GM12878 (cell line): Measurements from ENCODE around the gene NAV2.

Experiments
- CBFB ChIP-seq: IDR thresholded peaks from 2 replicates; pipeline ENCODE4 v1.6.1; 2016; ENCODE audit warnings: antibody characterized with exemption, low read depth
- CHD4 ChIP-seq: fragments of 200-600 bp; sonication (generic); IDR thresholded peaks from 2 replicates; pipeline ENCODE4 v1.6.1; 2016; ENCODE audit warnings: mild to moderate bottlenecking
- CREM ChIP-seq: IDR thresholded peaks from 2 replicates; pipeline ENCODE4 v1.6.1; 2014; ENCODE audit warnings: antibody characterized with exemption, low read depth
- HCFC1 ChIP-seq: fragments of 150-350 bp; IDR thresholded peaks from 2 replicates; pipeline ENCODE4 v1.6.1; 2014; ENCODE audit warnings: low read length
- IKZF1 ChIP-seq: fragments of 450-650 bp; conservative IDR thresholded peaks from 2 replicates; pipeline ENCODE4 v1.6.1; 2017; ENCODE audit warnings: antibody characterized with exemption, mild to moderate bottlenecking
- POLR2A ChIP-seq: IDR thresholded peaks from 2 replicates; pipeline ENCODE4 v1.6.1; 2011; ENCODE audit warnings: low read depth, mild to moderate bottlenecking, low read length
- RBBP5 ChIP-seq: fragments of 200-600 bp; sonication (generic); conservative IDR thresholded peaks from 2 replicates; pipeline ENCODE4 v1.6.1; 2016
- SMAD1 ChIP-seq: fragments of 450-650 bp; IDR thresholded peaks from 2 replicates; pipeline ENCODE4 v1.6.1; 2018; ENCODE audit warnings: mild to moderate bottlenecking, low read depth; ENCODE audit not compliant: partially characterized antibody
- SREBF2 ChIP-seq: IDR thresholded peaks from 2 replicates; pipeline ENCODE4 v1.6.1; 2012; ENCODE audit warnings: mild to moderate bottlenecking, low read length
- TF ChIP-seq, protein P1 (sequence below), 3 experiments: IDR thresholded peaks in 2 of 3; conservative IDR thresholded peaks in 1 of 3; 2 replicates each; pipeline ENCODE4 v1.5.1; 2011; ENCODE audit warnings: low read depth in 3 of 3, low read length in 3 of 3, mild to moderate bottlenecking in 3 of 3, control low read depth in 2 of 3, moderate library complexity in 2 of 3, inconsistent platforms in 1 of 3, mixed read lengths in 1 of 3; ENCODE audit not compliant: control insufficient read depth in 2 of 3, insufficient read depth in 1 of 3; ENCODE audit errors: extremely low read depth in 1 of 3
- TF ChIP-seq, protein P2 (sequence below): IDR thresholded peaks from 2 replicates; pipeline ENCODE4 v1.6.1; 2012; ENCODE audit warnings: mild to moderate bottlenecking, low read depth, low read length
- TF ChIP-seq, protein P3 (sequence below): fragments of 450-650 bp; formaldehyde crosslinking; IDR thresholded peaks from 2 replicates; pipeline ENCODE4 v1.5.0; 2022; ENCODE audit warnings: mild to moderate bottlenecking, missing genetic modification characterization

DNA sequence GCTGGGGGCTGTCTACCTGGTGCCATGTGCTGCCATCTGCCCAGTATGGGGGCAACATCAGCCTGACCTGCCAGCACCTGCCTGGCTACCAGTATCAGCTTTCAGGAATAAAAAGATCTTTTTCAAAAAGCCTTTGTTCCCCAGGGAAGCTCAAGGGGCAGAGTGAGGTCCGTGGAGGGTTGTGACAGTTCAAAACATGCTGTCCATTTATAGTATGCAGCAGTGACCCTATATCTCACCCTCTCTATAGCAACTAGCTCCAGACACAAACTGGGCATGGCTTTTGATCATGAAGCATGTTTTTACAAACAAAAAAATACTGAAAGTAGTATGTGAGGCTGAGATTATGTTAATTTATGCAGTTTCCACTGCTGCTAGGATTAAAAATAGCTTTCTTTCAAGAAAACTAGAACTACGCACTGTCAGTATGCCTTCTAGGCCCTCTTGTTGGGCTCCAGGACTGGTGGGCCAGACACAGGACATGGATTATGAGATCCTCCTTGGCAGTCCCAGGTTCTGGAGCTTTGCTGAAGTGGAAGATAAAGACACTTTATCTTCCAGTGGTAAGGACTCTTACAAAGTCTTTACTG, 23.4 kb downstream of the NAV2 start:
- TF ChIP-seq HCFC1, result no peak
- TF ChIP-seq, protein P1, sequence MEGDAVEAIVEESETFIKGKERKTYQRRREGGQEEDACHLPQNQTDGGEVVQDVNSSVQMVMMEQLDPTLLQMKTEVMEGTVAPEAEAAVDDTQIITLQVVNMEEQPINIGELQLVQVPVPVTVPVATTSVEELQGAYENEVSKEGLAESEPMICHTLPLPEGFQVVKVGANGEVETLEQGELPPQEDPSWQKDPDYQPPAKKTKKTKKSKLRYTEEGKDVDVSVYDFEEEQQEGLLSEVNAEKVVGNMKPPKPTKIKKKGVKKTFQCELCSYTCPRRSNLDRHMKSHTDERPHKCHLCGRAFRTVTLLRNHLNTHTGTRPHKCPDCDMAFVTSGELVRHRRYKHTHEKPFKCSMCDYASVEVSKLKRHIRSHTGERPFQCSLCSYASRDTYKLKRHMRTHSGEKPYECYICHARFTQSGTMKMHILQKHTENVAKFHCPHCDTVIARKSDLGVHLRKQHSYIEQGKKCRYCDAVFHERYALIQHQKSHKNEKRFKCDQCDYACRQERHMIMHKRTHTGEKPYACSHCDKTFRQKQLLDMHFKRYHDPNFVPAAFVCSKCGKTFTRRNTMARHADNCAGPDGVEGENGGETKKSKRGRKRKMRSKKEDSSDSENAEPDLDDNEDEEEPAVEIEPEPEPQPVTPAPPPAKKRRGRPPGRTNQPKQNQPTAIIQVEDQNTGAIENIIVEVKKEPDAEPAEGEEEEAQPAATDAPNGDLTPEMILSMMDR (IDR thresholded peaks at IDR 0.05 in 2 of 3, conservative IDR thresholded peaks at IDR 0.05 in 1 of 3; ENCODE audit: control insufficient read depth in 2 of 3, extremely low read depth in 1 of 3, insufficient read depth in 1 of 3, low read depth in 3 of 3, low read length in 3 of 3), result no peak
- no peak for TF ChIP-seq IKZF1
- TF ChIP-seq CBFB, result no peak
- TF ChIP-seq CHD4, result no peak
- TF ChIP-seq, protein P2, sequence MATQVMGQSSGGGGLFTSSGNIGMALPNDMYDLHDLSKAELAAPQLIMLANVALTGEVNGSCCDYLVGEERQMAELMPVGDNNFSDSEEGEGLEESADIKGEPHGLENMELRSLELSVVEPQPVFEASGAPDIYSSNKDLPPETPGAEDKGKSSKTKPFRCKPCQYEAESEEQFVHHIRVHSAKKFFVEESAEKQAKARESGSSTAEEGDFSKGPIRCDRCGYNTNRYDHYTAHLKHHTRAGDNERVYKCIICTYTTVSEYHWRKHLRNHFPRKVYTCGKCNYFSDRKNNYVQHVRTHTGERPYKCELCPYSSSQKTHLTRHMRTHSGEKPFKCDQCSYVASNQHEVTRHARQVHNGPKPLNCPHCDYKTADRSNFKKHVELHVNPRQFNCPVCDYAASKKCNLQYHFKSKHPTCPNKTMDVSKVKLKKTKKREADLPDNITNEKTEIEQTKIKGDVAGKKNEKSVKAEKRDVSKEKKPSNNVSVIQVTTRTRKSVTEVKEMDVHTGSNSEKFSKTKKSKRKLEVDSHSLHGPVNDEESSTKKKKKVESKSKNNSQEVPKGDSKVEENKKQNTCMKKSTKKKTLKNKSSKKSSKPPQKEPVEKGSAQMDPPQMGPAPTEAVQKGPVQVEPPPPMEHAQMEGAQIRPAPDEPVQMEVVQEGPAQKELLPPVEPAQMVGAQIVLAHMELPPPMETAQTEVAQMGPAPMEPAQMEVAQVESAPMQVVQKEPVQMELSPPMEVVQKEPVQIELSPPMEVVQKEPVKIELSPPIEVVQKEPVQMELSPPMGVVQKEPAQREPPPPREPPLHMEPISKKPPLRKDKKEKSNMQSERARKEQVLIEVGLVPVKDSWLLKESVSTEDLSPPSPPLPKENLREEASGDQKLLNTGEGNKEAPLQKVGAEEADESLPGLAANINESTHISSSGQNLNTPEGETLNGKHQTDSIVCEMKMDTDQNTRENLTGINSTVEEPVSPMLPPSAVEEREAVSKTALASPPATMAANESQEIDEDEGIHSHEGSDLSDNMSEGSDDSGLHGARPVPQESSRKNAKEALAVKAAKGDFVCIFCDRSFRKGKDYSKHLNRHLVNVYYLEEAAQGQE, result no peak
- TF ChIP-seq SMAD1, result no peak
- no peak for TF ChIP-seq POLR2A
- no peak for TF ChIP-seq CREM
- TF ChIP-seq, protein P3, sequence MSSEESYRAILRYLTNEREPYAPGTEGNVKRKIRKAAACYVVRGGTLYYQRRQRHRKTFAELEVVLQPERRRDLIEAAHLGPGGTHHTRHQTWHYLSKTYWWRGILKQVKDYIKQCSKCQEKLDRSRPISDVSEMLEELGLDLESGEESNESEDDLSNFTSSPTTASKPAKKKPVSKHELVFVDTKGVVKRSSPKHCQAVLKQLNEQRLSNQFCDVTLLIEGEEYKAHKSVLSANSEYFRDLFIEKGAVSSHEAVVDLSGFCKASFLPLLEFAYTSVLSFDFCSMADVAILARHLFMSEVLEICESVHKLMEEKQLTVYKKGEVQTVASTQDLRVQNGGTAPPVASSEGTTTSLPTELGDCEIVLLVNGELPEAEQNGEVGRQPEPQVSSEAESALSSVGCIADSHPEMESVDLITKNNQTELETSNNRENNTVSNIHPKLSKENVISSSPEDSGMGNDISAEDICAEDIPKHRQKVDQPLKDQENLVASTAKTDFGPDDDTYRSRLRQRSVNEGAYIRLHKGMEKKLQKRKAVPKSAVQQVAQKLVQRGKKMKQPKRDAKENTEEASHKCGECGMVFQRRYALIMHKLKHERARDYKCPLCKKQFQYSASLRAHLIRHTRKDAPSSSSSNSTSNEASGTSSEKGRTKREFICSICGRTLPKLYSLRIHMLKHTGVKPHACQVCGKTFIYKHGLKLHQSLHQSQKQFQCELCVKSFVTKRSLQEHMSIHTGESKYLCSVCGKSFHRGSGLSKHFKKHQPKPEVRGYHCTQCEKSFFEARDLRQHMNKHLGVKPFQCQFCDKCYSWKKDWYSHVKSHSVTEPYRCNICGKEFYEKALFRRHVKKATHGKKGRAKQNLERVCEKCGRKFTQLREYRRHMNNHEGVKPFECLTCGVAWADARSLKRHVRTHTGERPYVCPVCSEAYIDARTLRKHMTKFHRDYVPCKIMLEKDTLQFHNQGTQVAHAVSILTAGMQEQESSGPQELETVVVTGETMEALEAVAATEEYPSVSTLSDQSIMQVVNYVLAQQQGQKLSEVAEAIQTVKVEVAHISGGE (CRISPR knock-in tag), result no peak
- TF ChIP-seq RBBP5, result no peak
- no peak for TF ChIP-seq SREBF2
